HG03135 (cell line): ENCODE results near the gene PHF23.

Source experiments
- ATAC-seq: cut with Tn5 transposase; IDR thresholded peaks from one replicate; pipeline ENCODE4 v1.9.1; 2021; ENCODE audit warnings: mild to moderate bottlenecking, moderate library complexity; ENCODE audit not compliant: unreplicated experiment

Gene PHF23

DNA sequence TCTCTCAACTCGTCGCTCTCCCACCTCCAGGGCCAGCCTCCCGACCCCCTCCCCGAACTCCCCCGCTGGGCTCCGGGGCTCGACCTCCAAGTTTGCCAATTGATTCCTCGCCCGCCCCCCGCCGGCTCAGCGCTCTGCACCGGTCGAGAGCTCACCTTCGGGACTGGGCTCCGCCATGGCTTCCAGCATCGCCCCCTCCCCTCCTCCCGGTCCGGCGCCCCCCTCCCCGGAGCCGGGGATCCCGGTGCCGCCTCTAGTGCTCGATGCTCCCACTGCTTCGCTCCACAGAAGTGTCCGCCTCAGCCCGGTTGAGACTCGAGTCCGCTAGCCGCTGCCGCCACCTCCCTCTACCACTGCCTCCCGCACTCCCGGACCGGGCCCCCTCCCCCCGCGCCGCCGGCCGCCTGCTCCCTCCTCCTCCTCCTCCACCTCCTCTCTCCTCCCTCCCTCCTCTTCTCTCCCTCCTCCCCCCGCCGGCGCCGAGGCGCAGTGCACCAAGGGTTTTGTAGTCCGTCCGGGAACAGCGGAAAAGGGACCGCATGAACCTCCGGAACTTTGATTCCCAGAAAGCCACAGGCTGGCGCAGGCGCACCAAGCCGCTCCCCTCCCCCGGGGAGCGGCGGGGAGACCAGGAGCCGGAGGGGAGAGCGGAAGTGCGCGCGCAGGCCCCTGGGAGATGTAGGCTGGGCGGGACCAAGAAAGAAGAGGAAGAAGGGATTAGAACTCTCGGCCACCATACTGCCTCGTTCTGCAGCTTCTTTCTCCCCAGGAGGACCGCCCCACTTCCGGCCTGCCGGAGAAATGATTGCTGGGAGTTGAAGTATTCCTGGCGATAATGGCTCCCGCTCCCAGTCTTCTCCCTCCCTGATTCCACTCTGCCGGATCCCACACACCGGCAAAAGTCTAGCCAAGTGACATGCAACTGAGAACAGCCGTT, at the start of gene PHF23:
Gene PHF23, minus strand, starts transcription at position 367 of the 937 bp plus-strand sequence. Its CDS starts 178 bp downstream, at position 189.
- peak; percentile 44 for ATAC-seq

DNA sequence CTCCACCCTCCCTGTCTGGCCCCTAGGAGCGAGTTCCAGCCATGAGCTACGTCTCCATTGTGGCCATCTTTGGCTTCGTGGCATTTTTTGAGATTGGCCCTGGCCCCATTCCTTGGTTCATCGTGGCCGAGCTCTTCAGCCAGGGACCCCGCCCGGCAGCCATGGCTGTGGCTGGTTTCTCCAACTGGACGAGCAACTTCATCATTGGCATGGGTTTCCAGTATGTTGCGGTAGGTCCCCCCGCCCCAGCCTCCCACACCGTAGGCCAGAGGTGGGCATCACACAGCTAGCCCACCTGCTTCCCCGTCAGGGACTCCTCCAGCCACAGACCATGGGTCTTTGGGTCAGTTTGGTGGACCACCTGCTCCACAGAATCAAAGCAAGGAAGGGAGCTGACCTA, 46.4 kb upstream of the PHF23 start:
- no peak for ATAC-seq

DNA sequence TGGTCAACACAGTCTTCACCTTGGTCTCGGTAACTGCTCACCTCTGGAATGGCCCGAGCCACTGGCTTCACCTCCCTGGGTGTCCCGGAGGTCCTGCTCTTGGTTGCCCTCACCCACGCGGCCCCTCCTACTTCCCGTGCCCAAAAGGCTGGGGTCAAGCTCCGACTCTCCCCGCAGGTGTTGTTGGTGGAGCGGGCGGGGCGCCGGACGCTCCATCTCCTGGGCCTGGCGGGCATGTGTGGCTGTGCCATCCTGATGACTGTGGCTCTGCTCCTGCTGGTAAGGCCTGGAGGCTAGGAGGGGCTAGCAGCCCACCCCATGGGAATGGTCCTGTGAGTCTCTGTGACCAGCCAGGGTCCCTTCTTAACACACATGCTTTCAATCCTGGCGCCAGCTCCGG, 45.7 kb upstream of the PHF23 start:
- no peak for ATAC-seq

DNA sequence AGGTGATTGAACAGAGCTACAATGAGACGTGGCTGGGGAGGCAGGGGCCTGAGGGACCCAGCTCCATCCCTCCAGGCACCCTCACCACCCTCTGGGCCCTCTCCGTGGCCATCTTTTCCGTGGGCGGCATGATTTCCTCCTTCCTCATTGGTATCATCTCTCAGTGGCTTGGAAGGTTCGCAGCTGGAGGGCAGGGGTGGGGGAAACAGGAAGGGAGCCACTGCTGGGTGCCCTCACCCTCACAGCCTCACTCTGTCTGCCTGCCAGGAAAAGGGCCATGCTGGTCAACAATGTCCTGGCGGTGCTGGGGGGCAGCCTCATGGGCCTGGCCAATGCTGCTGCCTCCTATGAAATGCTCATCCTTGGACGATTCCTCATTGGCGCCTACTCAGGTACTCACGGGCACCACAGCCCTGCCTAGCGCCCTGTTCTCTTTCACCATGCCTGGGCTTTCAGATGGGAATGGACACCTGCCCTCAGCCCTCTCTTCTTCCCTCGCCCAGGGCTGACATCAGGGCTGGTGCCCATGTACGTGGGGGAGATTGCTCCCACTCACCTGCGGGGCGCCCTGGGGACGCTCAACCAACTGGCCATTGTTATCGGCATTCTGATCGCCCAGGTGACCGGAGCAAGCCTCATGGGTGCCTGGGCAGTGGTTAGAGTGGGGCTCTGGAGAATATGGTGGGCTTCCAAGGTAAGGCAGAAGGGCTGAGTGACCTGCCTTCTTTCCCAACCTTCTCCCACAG, 44.4 kb upstream of the PHF23 start:
- ATAC-seq: no peak

DNA sequence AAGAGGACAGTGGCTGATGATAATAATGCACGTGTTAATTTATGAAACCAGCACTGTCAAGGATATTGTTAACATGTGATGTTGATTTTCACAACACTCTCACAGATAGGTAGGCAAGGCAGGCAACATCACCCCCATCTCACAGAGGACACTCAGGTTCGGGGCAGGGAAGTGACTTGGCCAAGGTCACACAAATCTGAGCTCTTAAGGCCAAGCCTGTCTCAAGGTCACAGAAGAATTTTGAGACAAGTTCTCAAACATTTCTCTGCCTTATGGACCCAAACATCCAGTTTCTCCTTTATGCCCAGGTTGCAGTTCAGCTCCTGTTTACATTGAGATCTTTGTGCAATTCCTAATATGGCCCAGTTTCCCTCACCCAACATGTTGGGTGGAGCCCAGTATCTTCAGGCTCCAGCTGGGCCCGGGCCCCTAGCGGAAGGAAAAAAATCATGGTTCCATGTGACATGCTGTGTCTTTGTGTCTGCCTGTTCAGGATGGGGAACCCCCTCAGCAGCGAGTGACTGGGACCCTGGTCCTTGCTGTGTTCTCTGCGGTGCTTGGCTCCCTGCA, 43.6 kb upstream of the PHF23 start:
- no peak for ATAC-seq

DNA sequence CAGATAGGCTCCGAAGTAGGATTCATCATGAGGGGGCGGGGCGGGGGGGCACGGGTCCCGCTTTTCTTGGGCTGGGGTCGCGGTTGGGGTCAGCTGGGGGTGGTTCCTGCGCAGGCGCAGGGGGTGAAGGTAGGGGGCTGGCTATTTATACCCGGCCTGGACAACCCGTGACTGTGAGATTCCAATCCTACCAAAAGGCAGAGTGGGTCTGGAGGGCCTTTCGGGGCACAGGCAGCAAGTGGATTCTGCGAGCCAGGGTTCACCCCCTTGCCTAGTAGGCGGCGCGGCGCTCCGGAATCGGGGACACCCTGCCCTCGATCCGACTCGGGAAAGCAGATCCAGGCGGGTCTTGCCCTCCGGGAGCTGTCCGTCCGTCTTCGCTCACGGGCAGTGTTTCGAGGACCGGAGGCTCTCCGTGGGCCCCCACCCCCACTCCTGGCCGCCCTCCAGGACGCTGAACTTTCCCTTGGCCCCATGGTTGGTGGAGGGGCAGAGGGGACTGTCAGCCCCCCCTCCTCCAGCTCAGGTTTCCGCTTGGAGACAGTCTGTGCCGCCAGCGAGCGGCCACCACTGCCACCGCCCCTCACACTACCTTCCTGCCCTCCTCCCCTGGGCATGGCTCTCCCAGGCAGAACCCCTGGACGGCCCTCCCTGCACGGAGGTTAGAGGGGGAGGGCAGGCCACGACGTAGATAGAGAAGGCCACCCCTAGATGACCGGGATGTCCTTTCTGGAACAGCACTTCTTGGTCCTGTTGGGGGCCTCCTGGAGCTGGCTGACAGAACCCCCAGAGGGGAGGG, 42.9 kb upstream of the PHF23 start:
- ATAC-seq: no peak

DNA sequence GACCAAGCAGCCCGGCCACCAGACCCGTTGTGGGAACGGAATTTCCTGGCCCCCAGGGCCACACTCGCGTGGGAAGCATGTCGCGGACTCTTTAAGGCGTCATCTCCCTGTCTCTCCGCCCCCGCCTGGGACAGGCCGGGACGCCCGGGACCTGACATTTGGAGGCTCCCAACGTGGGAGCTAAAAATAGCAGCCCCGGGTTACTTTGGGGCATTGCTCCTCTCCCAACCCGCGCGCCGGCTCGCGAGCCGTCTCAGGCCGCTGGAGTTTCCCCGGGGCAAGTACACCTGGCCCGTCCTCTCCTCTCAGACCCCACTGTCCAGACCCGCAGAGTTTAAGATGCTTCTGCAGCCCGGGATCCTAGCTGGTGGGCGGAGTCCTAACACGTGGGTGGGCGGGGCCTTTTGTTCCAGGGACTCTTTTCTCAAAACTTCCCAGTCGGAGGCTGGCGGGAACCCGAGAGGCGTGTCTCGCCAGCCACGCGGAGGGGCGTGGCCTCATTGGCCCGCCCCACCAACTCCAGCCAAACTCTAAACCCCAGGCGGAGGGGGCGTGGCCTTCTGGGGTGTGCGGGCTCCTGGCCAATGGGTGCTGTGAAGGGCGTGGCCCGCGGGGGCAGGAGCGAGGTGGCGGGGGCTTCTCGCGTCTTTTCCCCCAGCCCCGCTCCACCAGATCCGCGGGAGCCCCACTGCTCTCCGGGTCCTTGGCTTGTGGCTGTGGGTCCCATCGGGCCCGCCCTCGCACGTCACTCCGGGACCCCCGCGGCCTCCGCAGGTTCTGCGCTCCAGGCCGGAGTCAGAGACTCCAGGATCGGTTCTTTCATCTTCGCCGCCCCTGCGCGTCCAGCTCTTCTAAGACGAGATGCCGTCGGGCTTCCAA, 42.1 kb upstream of the PHF23 start, which contains the start of gene SLC2A4:
Gene SLC2A4, plus strand, starts transcription at position 645 of the 879 bp plus-strand sequence. Its CDS starts 217 bp downstream, at position 862.
- peak; percentile 53 for ATAC-seq

DNA sequence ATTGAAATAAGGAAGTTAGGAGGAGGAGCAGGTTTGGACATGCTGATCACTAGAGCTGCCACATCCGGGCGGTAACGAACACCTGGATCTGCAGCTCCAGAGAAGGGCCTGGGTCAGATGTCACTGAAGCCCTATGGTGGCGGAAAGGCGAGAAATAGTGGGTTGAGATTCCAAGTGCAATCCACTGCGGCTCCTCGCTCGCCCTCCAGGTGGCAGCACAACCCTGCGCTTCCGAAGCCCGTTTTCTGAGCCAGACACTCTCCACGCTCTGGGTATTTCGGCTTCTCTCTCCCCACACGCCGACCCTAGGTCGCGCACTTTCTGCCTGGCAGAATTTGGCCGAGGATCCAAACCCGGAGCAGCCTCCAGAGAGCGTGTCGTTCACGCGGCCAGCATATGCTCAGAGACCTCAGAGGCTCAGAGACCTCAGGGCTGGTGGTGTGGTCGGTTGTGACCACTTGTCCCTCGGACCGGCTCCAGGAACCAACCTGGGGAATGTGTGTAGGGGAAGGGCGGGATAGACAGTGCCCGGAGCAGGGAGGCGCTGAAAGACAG, 41.3 kb upstream of the PHF23 start:
- ATAC-seq: peak; percentile 75

DNA sequence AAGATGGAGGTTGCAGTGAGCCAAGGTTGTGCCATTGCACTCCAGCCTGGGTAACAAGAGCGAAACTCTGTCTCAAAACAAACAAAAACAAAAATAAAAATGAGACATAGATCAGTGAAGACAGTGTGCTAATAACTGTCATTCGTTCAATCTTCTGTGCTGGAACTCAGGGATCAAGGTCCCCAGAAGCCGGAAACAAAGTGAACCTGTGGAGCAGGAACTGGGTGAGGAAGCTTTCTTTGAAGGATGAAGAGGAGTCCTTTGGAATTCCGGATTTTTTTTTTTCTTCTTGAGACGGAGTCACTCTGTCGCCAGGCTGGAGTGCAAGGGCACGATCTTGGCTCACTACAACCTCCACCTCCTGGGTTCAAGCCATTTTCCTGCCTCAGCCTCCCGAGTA, 40.2 kb upstream of the PHF23 start:
- ATAC-seq: no peak

DNA sequence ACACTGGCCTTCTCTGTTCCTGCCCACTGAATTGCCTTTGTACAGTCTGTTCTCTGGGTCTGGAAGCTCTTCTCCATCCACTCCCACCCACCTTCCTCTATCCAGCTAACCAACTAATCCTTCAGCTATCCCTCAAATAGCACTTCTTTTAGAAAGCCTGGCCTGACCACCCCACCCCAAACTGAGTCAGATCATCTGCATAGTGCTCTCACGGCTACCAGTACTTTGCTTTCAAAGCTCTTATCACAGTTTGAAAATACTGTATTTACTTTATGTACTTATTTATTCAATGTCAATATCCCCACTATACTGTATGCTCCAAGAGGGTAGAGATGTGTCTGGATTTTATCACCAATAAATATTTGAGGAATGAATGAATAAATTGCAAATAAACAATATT, 27.5 kb upstream of the PHF23 start:
- ATAC-seq: no peak

DNA sequence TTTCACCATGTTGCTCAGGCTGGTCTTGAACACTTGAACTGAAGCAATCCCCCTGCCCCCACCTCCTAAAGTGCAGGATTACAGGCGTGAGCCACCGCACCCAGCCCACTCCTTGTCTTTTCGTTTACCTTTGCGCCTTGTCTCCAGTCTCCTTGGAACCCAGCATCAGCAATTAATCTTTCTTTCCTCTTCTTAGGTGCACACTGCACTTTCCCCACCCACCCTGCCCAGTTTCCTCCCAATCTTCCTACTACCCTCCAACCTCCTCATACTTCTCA, 24.5 kb upstream of the PHF23 start:
- no peak for ATAC-seq

DNA sequence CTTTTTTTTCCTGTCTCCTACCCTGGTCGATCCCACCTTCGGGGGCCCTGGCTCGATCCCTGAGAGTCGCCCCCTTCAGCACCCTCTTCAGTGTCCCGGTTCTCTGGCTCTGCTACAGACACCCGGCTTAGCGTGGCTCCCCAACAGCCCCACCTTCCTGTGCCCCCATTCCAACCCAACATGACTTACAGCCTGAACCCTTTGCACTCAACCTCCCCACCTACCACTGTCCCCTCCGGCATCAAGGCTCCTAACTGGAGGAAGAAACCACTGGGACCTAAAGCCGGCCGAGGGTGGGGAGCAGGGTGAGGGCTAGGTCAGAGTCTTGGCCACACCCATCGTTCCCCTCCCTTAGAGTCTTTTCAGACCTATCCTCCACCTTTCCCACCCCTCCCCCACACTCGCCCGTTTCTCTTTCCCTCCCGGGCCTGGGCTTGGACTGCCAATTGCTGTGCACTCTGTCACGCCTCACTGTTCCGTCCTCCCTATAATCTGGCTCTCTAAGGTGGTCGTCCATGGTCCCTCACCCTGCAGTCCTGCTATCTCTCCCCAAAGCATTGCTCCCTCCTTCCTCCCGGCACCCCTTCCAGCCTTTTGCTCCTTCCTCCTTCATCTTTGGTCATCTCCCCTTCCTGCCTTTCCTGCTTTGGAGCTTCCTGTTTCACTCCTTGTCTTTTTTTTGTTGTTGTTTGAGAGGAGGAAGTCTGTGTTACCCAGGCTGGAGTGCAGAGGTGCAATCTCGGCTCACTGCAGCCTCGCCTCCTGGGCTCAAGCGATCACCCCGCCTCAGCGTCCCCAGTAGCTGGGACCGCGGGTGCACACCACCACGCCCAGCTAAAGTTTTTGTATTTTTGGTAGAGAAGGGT, 23.9 kb upstream of the PHF23 start:
- no peak for ATAC-seq

DNA sequence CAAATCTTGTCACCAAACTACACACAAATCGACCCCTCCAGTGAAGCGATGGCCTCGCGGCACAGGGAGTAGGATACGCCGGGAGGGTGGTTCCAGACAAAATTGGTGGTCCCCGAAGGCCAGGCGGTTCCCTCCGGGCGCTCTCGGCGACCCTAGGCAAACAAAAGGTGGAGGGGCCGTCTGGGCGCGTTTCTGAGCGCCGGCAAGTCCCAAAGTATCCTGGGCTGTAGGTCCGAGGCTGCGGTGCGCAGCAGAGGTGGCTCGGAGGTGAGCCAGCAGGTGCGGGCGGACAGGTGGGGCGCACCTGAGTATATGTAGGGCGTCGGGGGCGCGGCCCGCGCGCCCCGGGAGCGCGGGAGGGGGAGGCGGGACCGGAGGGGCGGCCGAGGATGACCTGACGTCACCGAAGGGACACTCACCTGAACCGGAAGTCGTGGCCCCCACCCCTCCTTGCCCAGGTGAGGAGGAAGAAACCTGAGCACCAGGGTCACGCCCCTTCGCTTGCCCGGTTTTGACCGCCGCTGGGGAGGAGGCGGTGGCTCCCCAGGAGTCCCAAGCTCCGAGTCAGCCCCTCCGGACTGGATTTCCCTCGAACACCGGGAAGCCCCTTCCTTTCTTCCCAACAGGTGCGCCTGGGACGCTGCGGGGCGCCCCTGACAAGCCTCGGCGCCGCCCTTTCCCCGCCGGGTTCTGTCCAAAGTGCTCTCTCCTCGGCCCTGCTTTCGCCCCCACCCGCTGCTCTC, 23.1 kb upstream of the PHF23 start, which contains the start of gene CLDN7:
Gene CLDN7, minus strand, starts transcription at position 287 of the 743 bp plus-strand sequence. CDS start 435 bp downstream, outside the sequence.
- no peak for ATAC-seq

DNA sequence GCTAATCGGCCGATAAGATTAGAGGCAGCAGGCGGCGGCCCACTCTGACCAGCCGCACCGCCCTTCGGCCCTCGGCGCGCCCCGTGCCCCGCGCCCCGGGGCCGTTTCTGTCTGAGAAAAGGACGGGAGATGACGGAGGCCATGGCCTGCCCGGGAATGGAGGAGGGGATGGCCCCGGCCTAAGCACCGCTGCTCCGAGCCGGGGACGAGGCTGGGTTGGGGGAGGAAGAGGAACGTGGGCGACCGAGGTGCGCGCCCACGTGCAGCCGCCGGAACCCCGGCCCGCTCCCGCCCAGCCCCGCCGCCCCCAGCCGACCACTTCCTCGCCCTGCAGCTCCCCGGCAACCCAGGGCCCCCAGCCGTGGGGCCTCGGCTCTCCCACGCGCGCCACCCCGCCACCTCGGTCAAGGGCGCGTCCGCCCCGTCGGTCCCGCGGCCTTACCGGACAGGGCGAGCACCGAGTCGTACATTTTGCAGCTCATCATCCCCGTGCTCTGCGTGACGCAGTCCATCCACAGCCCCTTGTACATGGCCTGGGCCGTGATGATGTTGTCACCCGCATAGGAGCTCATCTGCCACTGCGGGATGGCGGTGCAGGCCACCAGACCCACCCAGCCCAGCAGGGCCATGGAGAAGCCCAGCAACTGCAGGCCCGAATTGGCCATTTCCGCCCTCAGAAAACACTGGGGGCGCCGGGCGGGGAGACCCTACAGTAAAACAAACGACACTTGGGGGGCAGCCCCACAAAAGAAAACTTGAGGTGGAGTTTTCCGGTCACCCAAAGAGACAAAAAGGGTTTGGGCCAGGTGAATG, 22.3 kb upstream of the PHF23 start:
- no peak for ATAC-seq

DNA sequence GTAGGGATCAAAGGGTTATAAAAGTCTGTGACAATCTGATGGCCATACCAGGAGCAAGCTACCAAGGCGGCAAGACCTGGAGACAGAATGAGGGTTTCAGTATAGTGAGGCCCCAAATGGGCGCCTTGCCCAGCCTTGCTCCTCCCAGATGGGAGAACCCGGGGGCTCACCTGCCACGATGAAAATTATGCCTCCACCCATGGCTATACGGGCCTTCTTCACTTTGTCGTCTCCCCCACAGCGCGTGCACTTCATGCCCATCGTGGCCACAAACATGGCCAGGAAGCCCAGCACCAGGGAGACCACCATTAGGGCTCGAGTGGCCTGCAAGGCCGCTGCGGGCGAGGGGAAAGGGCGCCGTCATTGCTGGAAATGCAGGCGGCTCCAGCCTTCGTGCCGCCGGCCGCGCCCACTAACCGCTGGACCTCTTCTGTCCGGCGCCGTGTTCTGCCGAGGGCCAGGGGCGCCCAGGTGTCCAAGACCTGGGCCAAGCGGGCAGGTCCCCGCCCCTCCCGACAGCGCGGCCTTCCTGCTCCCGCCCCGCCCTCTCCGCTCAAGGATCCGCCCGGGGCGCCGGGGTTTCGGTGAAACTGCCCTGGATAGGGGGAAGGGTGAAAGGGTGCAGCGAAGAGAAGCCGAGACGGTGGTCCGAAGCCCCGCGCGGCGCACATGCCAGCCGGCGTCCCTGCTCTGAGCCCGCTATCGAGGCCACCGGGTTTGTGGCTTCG, 21.6 kb upstream of the PHF23 start:
- ATAC-seq: no peak

DNA sequence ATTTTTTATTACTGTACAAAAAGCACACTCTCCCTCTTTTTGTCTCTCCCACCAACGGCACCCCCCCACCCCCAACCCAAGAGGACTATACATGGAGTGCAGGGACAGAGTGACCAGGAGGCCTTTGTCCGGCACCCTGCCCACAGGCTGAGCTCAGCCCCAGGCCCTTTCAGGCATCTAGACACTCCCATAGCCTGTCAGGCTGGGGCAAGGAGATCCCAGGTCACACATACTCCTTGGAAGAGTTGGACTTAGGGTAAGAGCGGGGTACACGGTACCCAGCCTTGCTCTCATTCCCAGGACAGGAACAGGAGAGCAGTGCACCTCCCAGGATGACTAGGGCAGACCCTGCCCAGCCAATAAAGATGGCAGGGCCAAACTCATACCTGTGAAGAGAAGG, 20.9 kb upstream of the PHF23 start:
- ATAC-seq: no peak

DNA sequence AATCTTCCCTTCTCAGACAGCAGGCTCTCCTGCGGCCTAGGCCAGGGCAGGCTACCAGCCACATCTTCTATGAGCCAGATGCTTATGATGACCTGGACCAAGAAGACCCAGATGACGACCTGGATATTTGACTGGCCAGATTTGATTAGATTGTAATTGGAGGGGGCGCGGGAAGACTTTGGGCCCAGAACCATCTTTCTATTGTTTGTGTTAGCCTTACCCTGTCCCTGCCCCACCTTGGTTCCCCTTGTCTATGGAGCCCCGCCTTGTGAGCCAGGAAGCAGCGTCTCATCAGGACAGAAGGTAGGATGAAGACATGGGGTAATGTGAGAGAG, 20.3 kb upstream of the PHF23 start:
- no peak for ATAC-seq
